Coronary artery (tissue), 2 donors: ENCODE measurements around the gene RHOXF1.
"Not testable (repeated sequence)": the region's sequence is repeated elsewhere in the genome, so short reads cannot be mapped to it uniquely, and the experiment has no call there.

Experiments used
- DNase-seq: peaks from one replicate; pipeline ENCODE4 v3.0.0-alpha.2; 2017; ENCODE audit warnings: low spot score
- H3K27ac ChIP-seq, 2 donors: fragments of 200-600 bp; sonication (generic); one replicate each; pipeline ENCODE4 v1.5.1; 2016 to 2019
- H3K4me3 ChIP-seq: fragments of 200-600 bp; sonication (generic); 2 replicates; pipeline ENCODE4 v1.5.1; 2016; ENCODE audit warnings: mild to moderate bottlenecking, moderate library complexity
- TF ChIP-seq, protein P1 (sequence below): fragments of 200-600 bp; sonication (generic); IDR thresholded peaks from one replicate; pipeline ENCODE4 v1.5.1; 2019; ENCODE audit warnings: antibody characterized with exemption

The RHOXF1 gene, protein sequence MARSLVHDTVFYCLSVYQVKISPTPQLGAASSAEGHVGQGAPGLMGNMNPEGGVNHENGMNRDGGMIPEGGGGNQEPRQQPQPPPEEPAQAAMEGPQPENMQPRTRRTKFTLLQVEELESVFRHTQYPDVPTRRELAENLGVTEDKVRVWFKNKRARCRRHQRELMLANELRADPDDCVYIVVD

DNA sequence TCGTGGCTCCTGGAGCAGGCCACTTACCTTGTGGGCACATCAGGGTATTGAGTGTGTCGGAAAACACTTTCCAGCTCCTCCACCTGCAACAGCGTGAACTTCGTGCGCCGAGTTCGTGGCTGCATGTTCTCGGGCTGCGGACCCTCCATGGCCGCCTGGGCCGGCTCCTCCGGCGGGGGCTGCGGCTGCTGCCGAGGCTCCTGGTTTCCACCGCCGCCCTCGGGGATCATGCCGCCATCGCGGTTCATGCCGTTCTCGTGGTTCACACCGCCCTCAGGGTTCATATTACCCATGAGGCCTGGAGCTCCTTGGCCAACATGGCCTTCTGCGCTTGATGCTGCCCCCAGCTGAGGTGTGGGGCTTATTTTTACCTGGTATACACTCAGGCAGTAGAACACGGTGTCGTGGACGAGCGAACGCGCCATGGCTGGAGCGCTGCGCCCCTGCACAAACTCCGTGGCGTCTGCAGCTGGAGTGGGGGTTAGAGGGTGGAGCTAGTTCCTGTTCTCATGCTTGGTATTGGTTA is at the start of gene RHOXF1:
Gene RHOXF1 (minus strand): TSS at position 476 of the 526 bp plus-strand sequence. CDS start 51 bp downstream, at position 425.
- DNase-seq: no peak
- Histone ChIP-seq H3K27ac (no peak within 1 kb of the TSS), H3K4me3 (no peak within 1 kb of the TSS)
- TF ChIP-seq, protein P1, sequence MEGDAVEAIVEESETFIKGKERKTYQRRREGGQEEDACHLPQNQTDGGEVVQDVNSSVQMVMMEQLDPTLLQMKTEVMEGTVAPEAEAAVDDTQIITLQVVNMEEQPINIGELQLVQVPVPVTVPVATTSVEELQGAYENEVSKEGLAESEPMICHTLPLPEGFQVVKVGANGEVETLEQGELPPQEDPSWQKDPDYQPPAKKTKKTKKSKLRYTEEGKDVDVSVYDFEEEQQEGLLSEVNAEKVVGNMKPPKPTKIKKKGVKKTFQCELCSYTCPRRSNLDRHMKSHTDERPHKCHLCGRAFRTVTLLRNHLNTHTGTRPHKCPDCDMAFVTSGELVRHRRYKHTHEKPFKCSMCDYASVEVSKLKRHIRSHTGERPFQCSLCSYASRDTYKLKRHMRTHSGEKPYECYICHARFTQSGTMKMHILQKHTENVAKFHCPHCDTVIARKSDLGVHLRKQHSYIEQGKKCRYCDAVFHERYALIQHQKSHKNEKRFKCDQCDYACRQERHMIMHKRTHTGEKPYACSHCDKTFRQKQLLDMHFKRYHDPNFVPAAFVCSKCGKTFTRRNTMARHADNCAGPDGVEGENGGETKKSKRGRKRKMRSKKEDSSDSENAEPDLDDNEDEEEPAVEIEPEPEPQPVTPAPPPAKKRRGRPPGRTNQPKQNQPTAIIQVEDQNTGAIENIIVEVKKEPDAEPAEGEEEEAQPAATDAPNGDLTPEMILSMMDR: no peak

DNA sequence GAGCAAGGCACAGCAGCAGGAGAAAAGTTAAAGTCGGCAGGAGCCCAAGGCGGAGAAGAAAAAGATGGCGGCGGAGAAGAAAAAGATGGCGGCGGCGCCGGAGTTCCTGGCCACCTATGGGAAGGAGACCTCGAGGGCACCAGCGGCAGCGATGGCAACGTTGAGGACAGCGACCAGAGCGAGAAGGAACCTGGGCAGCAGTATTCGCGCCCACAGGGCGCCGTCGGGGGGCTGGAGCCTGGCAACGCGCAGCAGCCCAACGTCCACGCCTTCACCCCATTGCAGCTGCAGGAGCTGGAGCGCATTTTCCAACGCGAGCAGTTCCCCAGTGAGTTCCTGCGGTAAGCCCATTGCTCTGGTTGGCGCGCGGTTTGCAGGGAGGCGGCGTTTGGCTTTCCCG is 43.4 kb upstream of the RHOXF1 start:
- not testable (repeated sequence) for DNase-seq, H3K27ac ChIP-seq, H3K4me3 ChIP-seq

DNA sequence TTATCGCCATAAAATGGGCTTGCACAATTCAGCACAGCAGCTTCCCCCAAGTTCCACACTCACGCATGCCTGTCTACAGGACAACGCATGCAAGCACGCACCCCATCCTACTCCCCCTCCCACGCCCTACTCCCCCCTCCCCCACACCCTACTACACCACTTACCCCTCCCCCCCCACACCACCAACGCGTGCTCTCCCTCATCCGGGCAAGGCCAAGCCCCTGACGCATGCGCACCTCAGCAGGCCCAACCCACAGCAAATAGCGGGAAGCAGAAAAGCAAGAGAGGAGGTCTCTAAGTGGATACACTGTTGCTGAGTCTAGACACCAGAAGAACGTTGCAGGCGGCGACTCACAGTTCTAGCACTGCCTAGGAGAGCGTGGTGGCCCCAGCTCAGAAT is 42.6 kb upstream of the RHOXF1 start, which contains the start of gene RHOXF2:
Gene RHOXF2 (plus strand): TSS at position 301 of the 400 bp plus-strand sequence. CDS start 138 bp downstream, outside the sequence.
- DNase-seq, H3K4me3 ChIP-seq, H3K27ac ChIP-seq: not testable (repeated sequence)

DNA sequence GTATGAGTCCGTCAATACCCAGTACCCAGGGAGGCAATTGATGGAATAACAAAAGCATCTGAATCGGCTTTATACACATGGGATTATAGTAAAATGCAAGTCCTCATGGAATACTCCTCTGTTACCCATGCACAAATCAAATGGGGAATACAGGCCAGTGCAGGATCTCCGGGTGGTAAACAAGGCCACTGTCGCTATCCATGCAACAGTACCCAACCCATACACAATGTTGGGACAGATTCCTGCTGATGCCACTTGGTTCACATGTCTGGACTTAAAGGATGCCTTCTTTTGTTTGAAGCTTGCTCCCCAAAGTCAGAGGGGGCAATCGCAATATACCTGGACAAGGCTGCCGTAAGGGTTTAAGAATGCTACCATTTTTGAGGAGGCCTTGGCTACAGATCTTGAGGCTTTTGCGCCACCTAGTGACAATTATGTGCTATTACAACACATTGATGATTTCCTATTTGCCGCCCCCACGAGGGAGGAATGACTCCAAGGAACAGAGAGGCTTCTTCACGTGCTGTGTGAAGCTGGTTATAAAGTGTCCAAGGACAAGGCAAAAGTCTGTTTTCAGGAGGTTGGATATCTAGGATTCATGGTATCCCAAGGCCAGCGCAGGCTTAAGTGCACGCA is 34.5 kb upstream of the RHOXF1 start:
- H3K27ac ChIP-seq, DNase-seq, H3K4me3 ChIP-seq: not testable (repeated sequence)

DNA sequence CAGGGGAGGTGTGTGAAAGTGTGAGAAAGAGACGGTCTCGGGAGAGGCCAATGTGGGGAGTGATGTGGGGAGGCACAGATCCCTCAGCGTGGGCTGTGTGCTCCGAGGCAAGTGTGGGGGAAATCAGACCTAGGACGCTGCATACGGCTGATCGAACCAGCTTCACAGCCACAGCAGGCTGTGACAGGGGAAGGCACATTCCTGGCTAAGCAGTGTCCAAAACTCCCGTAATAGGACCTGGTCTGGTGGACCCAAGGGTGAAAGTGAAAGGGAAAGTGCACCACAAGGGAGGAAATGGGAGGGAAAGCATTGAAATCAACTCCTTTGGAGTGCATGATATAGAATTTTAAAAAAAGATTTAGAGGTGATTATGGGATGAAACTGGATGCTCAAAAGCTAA is 31.8 kb upstream of the RHOXF1 start:
- no peak for DNase-seq
- H3K4me3 ChIP-seq: no peak overlapping the region
- H3K27ac ChIP-seq: no peak overlapping the region
- TF ChIP-seq, protein P1: no peak

DNA sequence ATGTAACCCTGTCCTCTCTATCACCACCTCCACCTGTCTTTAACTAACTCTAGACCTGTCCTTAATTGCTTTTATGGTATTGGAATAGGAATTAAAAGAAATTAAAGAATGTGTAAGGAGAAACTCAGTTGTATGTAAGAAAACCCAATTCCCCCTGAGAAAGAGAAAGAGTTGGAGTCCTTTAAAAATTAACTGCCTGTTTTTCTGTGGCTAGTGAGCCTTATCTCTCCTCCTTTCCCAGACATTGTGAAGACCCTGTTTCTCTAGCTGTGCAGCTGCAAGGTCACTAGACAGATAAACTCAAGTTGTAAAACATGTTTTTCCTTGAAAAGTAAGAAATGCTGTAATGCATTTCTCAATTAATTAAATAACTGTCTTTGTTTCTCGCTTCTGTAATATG is 30.6 kb upstream of the RHOXF1 start:
- DNase-seq, H3K4me3 ChIP-seq, H3K27ac ChIP-seq: not testable (repeated sequence)

DNA sequence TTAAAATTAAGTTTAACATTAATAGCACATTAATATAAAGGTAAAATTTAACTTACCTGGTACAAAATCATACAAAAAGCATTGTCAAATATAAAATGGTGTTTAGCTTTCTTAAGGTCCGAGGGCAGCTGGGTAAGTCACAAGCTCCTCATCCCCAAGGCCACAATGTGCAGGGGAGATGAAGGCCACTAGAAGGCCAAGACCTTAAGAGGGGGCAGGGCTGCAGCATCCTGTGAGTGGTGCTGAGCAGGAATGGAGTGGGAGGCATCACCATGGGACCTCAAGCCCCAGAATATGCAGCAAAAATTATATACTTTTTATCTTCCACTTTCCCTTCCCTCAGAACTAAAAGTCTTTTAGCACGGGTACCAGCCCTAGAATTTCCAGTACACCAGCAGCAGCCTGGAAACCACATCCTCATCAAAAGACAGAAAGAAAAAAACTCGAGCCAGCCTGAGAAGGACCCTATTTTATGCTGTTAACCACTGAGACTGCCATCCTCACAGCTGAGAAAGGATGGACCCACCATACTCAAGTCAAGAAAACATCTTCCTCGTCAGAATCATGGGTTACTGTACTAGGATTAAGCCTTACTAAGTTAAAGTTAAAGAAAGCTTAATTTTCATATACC is 29.7 kb upstream of the RHOXF1 start:
- TF ChIP-seq, protein P1: no peak

DNA sequence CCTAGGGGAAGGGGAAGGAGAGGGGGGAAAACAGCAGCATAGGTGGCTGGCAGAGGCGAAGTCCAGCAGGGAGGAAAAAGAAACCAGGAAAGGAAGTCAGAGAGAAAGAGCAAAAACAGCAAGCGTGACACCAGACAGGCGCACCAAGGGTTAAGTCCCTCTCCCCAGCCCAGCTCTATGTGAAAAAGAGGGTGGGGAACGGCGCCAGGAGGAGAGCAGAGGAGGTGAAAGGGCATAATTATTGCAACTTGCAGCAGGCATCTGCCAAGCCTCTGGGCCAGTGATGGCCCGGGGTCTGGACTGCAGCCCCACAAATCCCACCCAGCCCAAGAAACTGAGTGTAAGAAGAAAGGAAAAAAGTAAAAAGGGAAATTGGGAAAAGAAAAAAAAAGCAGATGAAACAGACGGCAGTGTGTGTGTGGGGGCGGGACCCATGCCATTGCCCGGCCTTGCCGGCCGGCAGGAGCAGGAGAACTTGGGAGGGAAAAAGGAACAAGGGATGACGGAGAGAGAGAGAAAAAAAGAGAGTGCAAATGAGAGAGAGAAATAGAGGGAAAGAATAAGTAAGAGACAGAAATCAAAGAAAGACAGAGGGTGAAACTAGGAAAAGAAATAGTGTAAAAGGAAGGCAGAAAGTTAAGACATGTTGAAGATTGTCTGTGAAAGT is 28.6 kb upstream of the RHOXF1 start:
- no peak overlapping the region for H3K27ac ChIP-seq
- no peak overlapping the region for H3K4me3 ChIP-seq

More for the DNA sequence above, 29.7 kb upstream of the RHOXF1 start:
- Histone ChIP-seq H3K4me3 (no peak overlapping the region), H3K27ac (no peak overlapping the region)
- no peak for DNase-seq

More for the DNA sequence above, 28.6 kb upstream of the RHOXF1 start:
- TF ChIP-seq, protein P1: no peak
- no peak for DNase-seq
